DND-41 (cell line): ENCODE measurements around the gene CYB5R3.

Experiments used
- CTCF ChIP-seq: IDR thresholded peaks from 2 replicates; pipeline ENCODE4 v1.5.1; 2012; ENCODE audit warnings: borderline replicate concordance, low read length, moderate library complexity, mild to moderate bottlenecking; ENCODE audit not compliant: poor library complexity, severe bottlenecking; ENCODE audit errors: extremely low read depth
- EZH2 ChIP-seq: IDR thresholded peaks from 3 replicates; pipeline ENCODE4 v1.6.1; 2012; ENCODE audit warnings: borderline replicate concordance, low read depth, mild to moderate bottlenecking, moderate library complexity, low read length, inconsistent platforms; ENCODE audit not compliant: severe bottlenecking

- TF ChIP-seq CTCF, result no peak
- TF ChIP-seq EZH2, result no peak
Measured at GRCh38 chr22:42611051-42611450, 38.1 kb downstream of the CYB5R3 start.
